Spleen (tissue), 7 donors: ENCODE data around the gene PCSK6.

Experiments used
- CTCF ChIP-seq, 11 experiments: fragments of 200-600 bp in 7 of 11; fragments of 450-650 bp in 4 of 11; sonication (generic) in 4 of 11; IDR thresholded peaks in 8 of 11; conservative IDR thresholded peaks in 3 of 11; 1 replicate in 7 of 11; 2 replicates in 4 of 11; pipeline versions ENCODE4 v1.4.0 to v1.8.0; 2016 to 2021; ENCODE audit warnings: antibody characterized with exemption in 11 of 11, inconsistent platforms in 4 of 11, mild to moderate bottlenecking in 1 of 11
- POLR2A ChIP-seq, 3 donors: fragments of 450-650 bp; IDR thresholded peaks; one replicate each; pipeline ENCODE4 v1.5.1; 2017; ENCODE audit warnings: antibody characterized with exemption in 3 of 3, mild to moderate bottlenecking in 1 of 3
- POLR2AphosphoS5 ChIP-seq, 3 donors: sonication (generic); formaldehyde crosslinking; IDR thresholded peaks; one replicate each; pipeline ENCODE4 v1.5.1; 2017; ENCODE audit warnings: antibody characterized with exemption in 3 of 3
- donor health status: DM: no; HTN: no; CAD: no; lungs with moderate emphysema.
- donor health status: DM: no; HTN: no; CAD: no.
- donor health status: DM: no; HTN: no; CAD: no.

- TF ChIP-seq POLR2A (IDR thresholded peaks at IDR 0.05) (no peak), CTCF (IDR thresholded peaks at IDR 0.05 in 8 of 11, conservative IDR thresholded peaks at IDR 0.05 in 3 of 11) (no peak), POLR2AphosphoS5 (IDR thresholded peaks at IDR 0.05) (no peak)
These were observed 99.0 kb downstream of the PCSK6 start for GRCh38 chr15:101390462-101390861.
